ENCODE data around the gene ALG8. TPM values are rescaled to one million over a fixed set of nuclear protein-coding genes. Genes with fewer than 3 reads are reported as not detected.

ALG8 gene
- polyA plus RNA-seq, 3 donors = 15.6 to 41.7 (median 40.6) TPM

- peak; percentile 92 to 96 (median 96) for DNase-seq
- Histone ChIP-seq H3K4me2 (replicated peaks; ENCODE audit: extremely low read depth, low read length, poor library complexity, severe bottlenecking) (peak within 1 kb of the TSS; percentile 99), H3K36me3 (replicated peaks in 1 of 2; ENCODE audit: control insufficient read depth in 1 of 2, insufficient read depth in 2 of 2, low read length in 2 of 2) (peaks cover 5 to 6% of the 10 kb centered on the region in 2 donors), H3K4me3 (replicated peaks in 1 of 3; ENCODE audit: low read depth in 2 of 3, low read length in 3 of 3) (peak within 1 kb of the TSS; percentile 77 to 96 (median 94)), H3K27ac (ENCODE audit: low read depth in 1 of 2, low read length in 2 of 2) (peak within 1 kb of the TSS; percentile 49 to 85), H3K27me3 (ENCODE audit: control insufficient read depth in 2 of 2, insufficient read depth in 2 of 2, low read length in 2 of 2) (no peaks in the 10 kb centered on the region), H3K4me1 (ENCODE audit: control insufficient read depth in 1 of 2, insufficient read depth in 2 of 2, low read length in 2 of 2) (peaks cover 41 to 50% of the 10 kb centered on the region in 2 donors), H4K20me1 (ENCODE audit: insufficient read depth, low read length) (peaks cover 8% of the 10 kb centered on the region), H2AFZ (ENCODE audit: insufficient read depth, low read depth, low read length, poor library complexity, severe bottlenecking) (peak within 1 kb of the TSS; percentile 96), H3K79me2 (ENCODE audit: insufficient read depth, low read length) (peaks cover 38% of the 10 kb centered on the region), H3K9me3 (replicated peaks in 1 of 2; ENCODE audit: control insufficient read depth in 1 of 2, insufficient read depth in 1 of 2, low read length in 2 of 2) (no peaks in the 10 kb centered on the region), H3K9ac (ENCODE audit: insufficient read depth, low read length, poor library complexity, severe bottlenecking) (peak within 1 kb of the TSS; percentile 78)
- Mint-ChIP-seq H3K9me3 (peaks cover 0 to 3% (median 0%) of the 10 kb centered on the region in 7 donors), H3K36me3 (peaks cover 21 to 30% of the 10 kb centered on the region in 2 donors), H3K4me3 (peak within 1 kb of the TSS; percentile 96 to 97), H3K27me3 (ENCODE audit: low read depth in 3 of 3) (peaks cover 0 to 3% (median 0%) of the 10 kb centered on the region in 3 donors), H3K4me1 (peaks cover 56% of the 10 kb centered on the region), H3K27ac (peak within 1 kb of the TSS; percentile 92 to 98 (median 96))
- intact Hi-C loops (cut with micrococcal nuclease) = loop anchor here in 1 of 2 donors (1.0 to 5.0 kb wide), 2 partner anchors 51 to 194 kb away; partner anchors contain the start of genes ALG8 and INTS4
- WGBS (ENCODE audit: insufficient coverage) = under 1% methylated on average over 57 of the region's 74 CpGs
- TF ChIP-seq, protein P1, sequence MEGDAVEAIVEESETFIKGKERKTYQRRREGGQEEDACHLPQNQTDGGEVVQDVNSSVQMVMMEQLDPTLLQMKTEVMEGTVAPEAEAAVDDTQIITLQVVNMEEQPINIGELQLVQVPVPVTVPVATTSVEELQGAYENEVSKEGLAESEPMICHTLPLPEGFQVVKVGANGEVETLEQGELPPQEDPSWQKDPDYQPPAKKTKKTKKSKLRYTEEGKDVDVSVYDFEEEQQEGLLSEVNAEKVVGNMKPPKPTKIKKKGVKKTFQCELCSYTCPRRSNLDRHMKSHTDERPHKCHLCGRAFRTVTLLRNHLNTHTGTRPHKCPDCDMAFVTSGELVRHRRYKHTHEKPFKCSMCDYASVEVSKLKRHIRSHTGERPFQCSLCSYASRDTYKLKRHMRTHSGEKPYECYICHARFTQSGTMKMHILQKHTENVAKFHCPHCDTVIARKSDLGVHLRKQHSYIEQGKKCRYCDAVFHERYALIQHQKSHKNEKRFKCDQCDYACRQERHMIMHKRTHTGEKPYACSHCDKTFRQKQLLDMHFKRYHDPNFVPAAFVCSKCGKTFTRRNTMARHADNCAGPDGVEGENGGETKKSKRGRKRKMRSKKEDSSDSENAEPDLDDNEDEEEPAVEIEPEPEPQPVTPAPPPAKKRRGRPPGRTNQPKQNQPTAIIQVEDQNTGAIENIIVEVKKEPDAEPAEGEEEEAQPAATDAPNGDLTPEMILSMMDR (IDR thresholded peaks at IDR 0.05) = no peak
Measured at GRCh38 chr11:78188286-78189173, 49.1 kb upstream of the ALG8 start, which contains the start of the genes KCTD21 and USP35. Gene KCTD21, minus strand, starts transcription at chr11:78188626. Its CDS starts 14,072 bp downstream, at chr11:78174554. Gene USP35, plus strand, starts transcription at chr11:78188919. Its CDS starts 7,327 bp downstream, at chr11:78196246.
